ENCODE data around the gene KRT82. TPM values are rescaled to one million over a fixed set of nuclear protein-coding genes. Genes with fewer than 3 reads are reported as not detected.

The KRT82 gene
- total RNA-seq, 2 experiments from 2014 or later: not detected

DNA sequence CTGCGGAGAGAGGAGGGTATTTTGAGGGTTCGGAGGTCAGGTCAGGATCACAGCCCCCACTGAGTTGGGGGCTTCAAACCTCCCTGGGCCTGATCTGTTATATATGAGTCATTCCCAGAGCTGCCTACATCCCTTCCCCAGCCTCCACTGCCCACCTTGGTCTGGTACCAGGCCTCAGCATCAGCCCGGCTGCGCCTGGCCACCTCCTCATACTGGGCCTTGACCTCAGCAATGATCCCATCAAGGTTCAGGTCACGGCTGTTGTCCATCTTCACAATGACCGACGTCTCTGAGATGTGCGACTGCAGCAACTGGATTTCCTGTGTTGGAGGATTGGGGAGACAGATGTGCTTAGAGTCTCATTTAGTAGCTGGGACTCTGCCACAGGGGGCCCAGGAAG is 24.9 kb downstream of the KRT82 start:
- no peak overlapping the region for H3K27ac Mint-ChIP-seq
- no peaks in the 10 kb centered on the region for H3K27me3 Mint-ChIP-seq
- ChIA-PET CTCF (interaction anchor here (1.0 to 1.9 kb wide), 3 partner anchors 9 to 234 kb away, joined by 3 to 6 read pairs (median 4); no protein-coding TSS in a partner anchor), POLR2A (no interaction called here)
- H3K4me3 Mint-ChIP-seq: no peak overlapping the region
- H3K4me1 Mint-ChIP-seq: peaks cover 17% of the 10 kb centered on the region
- H3K36me3 Mint-ChIP-seq (ENCODE audit: low read depth): no peaks in the 10 kb centered on the region
- H3K9me3 Mint-ChIP-seq: no peaks in the 10 kb centered on the region
- no peak for DNase-seq

GRCh38 chr12:52380271-52380694 is 25.9 kb downstream of the KRT82 start:
- ChIA-PET POLR2A (no interaction called here), CTCF (interaction anchor here (1.2 kb wide), 1 partner anchor 492 kb away, joined by 3 read pairs; no protein-coding TSS in a partner anchor)
- H3K27ac Mint-ChIP-seq: no peak overlapping the region
- peak; percentile 15 for DNase-seq
- no peak overlapping the region for H3K4me3 Mint-ChIP-seq
- H3K36me3 Mint-ChIP-seq (ENCODE audit: low read depth): no peaks in the 10 kb centered on the region
- peaks cover 17% of the 10 kb centered on the region for H3K4me1 Mint-ChIP-seq
- H3K9me3 Mint-ChIP-seq: no peaks in the 10 kb centered on the region
- H3K27me3 Mint-ChIP-seq: peaks cover 5% of the 10 kb centered on the region

DNA sequence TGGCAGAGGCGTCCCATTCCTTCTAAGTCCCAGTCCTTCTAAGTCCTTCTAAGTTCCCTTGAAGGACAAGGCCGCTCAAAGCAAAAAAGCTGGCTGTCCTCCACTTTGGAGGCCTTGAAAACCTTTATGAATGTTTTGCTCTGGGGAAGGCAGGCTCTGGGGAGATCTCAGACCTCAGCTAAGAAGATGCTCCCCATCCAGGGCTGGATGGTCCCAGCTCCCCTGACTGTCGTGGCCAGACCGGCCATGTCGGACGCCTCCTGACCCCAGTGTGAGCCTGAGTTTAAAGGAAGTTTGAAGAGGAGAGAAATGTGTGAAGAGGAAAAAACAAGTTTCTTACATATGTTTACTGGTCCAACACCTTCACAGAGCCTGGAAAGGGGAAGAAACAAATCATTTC is 26.6 kb downstream of the KRT82 start:
- peaks cover 6% of the 10 kb centered on the region for H3K27me3 Mint-ChIP-seq
- H3K4me3 Mint-ChIP-seq: no peak overlapping the region
- no peaks in the 10 kb centered on the region for H3K9me3 Mint-ChIP-seq
- no peaks in the 10 kb centered on the region for H3K36me3 Mint-ChIP-seq (ENCODE audit: low read depth)
- POLR2A ChIA-PET: no interaction called here
- CTCF ChIA-PET: no interaction called here
- H3K4me1 Mint-ChIP-seq: peaks cover 17% of the 10 kb centered on the region
- no peak overlapping the region for H3K27ac Mint-ChIP-seq
- no peak for DNase-seq

GRCh38 chr12:52378091-52378490 is 28.0 kb downstream of the KRT82 start:
- POLR2A ChIA-PET: no interaction called here
- peaks cover 13% of the 10 kb centered on the region for H3K4me1 Mint-ChIP-seq

GRCh38 chr12:52377266-52377665 is 28.9 kb downstream of the KRT82 start:
- H3K27ac Mint-ChIP-seq: no peak overlapping the region
- ChIA-PET CTCF (interaction anchor here (1.2 kb wide), 1 partner anchor 489 kb away, joined by 3 read pairs; no protein-coding TSS in a partner anchor), POLR2A (no interaction called here)
- H3K27me3 Mint-ChIP-seq: peaks cover 16% of the 10 kb centered on the region
- no peaks in the 10 kb centered on the region for H3K36me3 Mint-ChIP-seq (ENCODE audit: low read depth)
- H3K4me1 Mint-ChIP-seq: peaks cover 4% of the 10 kb centered on the region
- no peaks in the 10 kb centered on the region for H3K9me3 Mint-ChIP-seq
- no peak for DNase-seq
- H3K4me3 Mint-ChIP-seq: no peak overlapping the region

More at GRCh38 chr12:52378091-52378490, 28.0 kb downstream of the KRT82 start:
- H3K36me3 Mint-ChIP-seq (ENCODE audit: low read depth): no peaks in the 10 kb centered on the region
- H3K9me3 Mint-ChIP-seq: no peaks in the 10 kb centered on the region
- DNase-seq: no peak
- no peak overlapping the region for H3K27ac Mint-ChIP-seq
- H3K4me3 Mint-ChIP-seq: no peak overlapping the region
- CTCF ChIA-PET: interaction anchor here (1.2 kb wide), 1 partner anchor 488 kb away, joined by 3 read pairs; no protein-coding TSS in a partner anchor
- peaks cover 16% of the 10 kb centered on the region for H3K27me3 Mint-ChIP-seq

- peak; percentile 62 for DNase-seq
- Mint-ChIP-seq H3K4me1 (no peaks in the 10 kb centered on the region), H3K9me3 (no peaks in the 10 kb centered on the region), H3K27me3 (peaks cover 16% of the 10 kb centered on the region), H3K4me3 (no peak overlapping the region), H3K36me3 (ENCODE audit: low read depth) (no peaks in the 10 kb centered on the region), H3K27ac (no peak overlapping the region)
- POLR2A ChIA-PET: interaction anchor here (0.7 kb wide), 1 partner anchor 494 kb away, joined by 3 read pairs; no protein-coding TSS in a partner anchor
- CTCF ChIA-PET: interaction anchor here (0.6 to 2.8 kb wide), 13 partner anchors 10 to 612 kb away, joined by 3 to 16 read pairs (median 3); no protein-coding TSS in a partner anchor
These were observed 33.6 kb downstream of the KRT82 start for GRCh38 chr12:52372216-52373154.

DNA sequence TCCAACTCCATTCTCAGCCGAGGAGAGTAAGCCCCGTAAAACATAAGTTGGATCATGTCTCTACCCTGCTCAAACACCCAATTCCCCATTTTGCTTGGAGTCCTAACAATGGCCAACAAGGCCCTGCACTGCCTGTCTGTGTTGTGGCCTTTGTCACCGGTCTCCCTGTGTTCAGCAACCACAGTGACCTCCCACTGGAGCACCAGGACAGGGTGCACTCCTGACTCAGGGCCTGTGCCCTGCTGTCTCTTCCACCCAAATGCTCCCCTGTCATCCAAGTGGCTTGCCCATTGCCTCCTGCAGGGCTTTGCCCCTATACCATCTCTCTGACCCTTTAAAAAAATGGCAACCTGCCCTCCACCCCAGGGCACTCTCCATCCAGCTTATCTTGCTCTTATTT is 34.4 kb downstream of the KRT82 start:
- ChIA-PET POLR2A (no interaction called here), CTCF (interaction anchor here (1.1 to 2.8 kb wide), 5 partner anchors 10 to 508 kb away, joined by 3 to 16 read pairs (median 3); no protein-coding TSS in a partner anchor)
- Mint-ChIP-seq H3K27ac (no peak overlapping the region), H3K9me3 (no peaks in the 10 kb centered on the region), H3K36me3 (ENCODE audit: low read depth) (no peaks in the 10 kb centered on the region), H3K4me3 (no peak overlapping the region), H3K27me3 (peaks cover 16% of the 10 kb centered on the region), H3K4me1 (no peaks in the 10 kb centered on the region)
- DNase-seq: no peak

DNA sequence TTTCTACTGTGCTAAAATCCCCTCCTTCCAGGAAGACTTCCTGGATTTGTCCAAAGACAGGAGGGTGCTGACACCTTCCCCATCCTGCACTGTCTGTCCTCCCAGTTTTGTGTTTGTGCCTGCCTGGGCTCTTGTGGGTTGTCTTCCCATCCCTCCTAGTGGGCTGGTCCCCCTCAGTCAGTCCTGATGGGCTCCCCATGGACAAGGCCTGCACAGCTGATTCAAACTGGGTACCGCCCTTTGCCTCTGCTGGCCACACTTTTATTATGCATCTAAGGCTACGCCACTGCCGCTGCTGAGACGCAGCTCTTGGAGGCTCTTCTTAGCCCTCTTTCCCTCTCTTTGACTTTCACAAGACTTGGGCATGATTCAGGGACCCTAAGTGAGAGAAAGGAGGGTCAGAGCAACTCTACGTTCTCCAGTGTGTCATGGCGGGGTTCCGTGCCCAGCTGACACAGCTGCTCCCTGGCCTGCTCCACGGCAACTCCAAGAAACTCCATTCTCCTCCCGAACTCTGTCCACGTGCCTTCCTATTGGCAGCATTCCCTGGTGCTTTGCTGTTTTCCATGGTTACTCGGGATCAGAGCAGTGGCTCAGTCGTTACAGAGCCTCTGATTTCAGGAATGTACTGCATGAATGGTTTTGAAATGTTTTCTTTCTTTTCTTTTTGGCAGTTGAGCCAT is 35.1 kb downstream of the KRT82 start:
- ChIA-PET POLR2A (no interaction called here), CTCF (interaction anchor here (1.1 to 2.8 kb wide), 4 partner anchors 158 to 508 kb away, joined by 3 to 16 read pairs (median 3); no protein-coding TSS in a partner anchor)
- Mint-ChIP-seq H3K27ac (no peak overlapping the region), H3K27me3 (peaks cover 19% of the 10 kb centered on the region), H3K4me3 (no peak overlapping the region), H3K4me1 (no peaks in the 10 kb centered on the region), H3K9me3 (no peaks in the 10 kb centered on the region), H3K36me3 (ENCODE audit: low read depth) (no peaks in the 10 kb centered on the region)
- no peak for DNase-seq

- POLR2A ChIA-PET: no interaction called here
- CTCF ChIA-PET: interaction anchor here (0.7 to 1.3 kb wide), 2 partner anchors 14 to 213 kb away, joined by 3 to 4 read pairs; no protein-coding TSS in a partner anchor
These were observed 36.3 kb downstream of the KRT82 start for GRCh38 chr12:52369809-52370208.

GRCh38 chr12:52369211-52369610 is 36.9 kb downstream of the KRT82 start:
- Mint-ChIP-seq H3K9me3 (no peaks in the 10 kb centered on the region), H3K4me1 (no peaks in the 10 kb centered on the region), H3K27me3 (peaks cover 9% of the 10 kb centered on the region), H3K36me3 (ENCODE audit: low read depth) (no peaks in the 10 kb centered on the region), H3K27ac (no peak overlapping the region), H3K4me3 (no peak overlapping the region)
- ChIA-PET POLR2A (no interaction called here), CTCF (interaction anchor here (0.7 kb wide), 2 partner anchors 15 to 900 kb away, joined by 3 to 4 read pairs; no protein-coding TSS in a partner anchor)
- no peak for DNase-seq

More at GRCh38 chr12:52369809-52370208, 36.3 kb downstream of the KRT82 start:
- Mint-ChIP-seq H3K4me3 (no peak overlapping the region), H3K9me3 (no peaks in the 10 kb centered on the region), H3K27me3 (peaks cover 13% of the 10 kb centered on the region), H3K4me1 (no peaks in the 10 kb centered on the region), H3K36me3 (ENCODE audit: low read depth) (no peaks in the 10 kb centered on the region), H3K27ac (no peak overlapping the region)
- no peak for DNase-seq

DNA sequence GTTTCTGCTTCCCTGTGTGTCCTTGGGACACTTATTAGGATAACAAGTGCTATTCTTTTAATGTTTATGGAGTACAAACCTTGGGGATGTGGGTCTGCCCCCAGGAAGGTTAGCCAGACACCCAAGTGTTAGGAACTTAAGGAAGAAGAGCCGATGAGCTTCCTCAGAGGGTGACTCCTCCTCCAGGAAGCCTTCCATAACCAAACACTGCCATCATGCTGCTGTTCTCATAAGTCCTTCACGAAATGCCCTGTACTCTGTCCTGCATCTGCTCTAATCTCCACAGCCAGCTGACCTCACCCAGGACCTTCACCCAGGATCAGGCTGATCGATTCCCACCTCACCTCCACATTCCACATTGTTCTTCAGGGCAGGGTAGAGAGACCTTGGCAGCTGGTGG is 37.6 kb downstream of the KRT82 start:
- ChIA-PET CTCF (interaction anchor here (0.7 kb wide), 1 partner anchor 899 kb away, joined by 3 read pairs; no protein-coding TSS in a partner anchor), POLR2A (no interaction called here)
- no peak for DNase-seq
- Mint-ChIP-seq H3K36me3 (ENCODE audit: low read depth) (no peaks in the 10 kb centered on the region), H3K9me3 (no peaks in the 10 kb centered on the region), H3K27ac (no peak overlapping the region), H3K4me1 (no peaks in the 10 kb centered on the region), H3K27me3 (peaks cover 2% of the 10 kb centered on the region), H3K4me3 (no peak overlapping the region)

- Mint-ChIP-seq H3K9me3 (no peaks in the 10 kb centered on the region), H3K4me3 (no peak overlapping the region), H3K36me3 (ENCODE audit: low read depth) (no peaks in the 10 kb centered on the region), H3K27ac (no peak overlapping the region), H3K27me3 (peaks cover 2% of the 10 kb centered on the region), H3K4me1 (no peaks in the 10 kb centered on the region)
- POLR2A ChIA-PET: no interaction called here
- CTCF ChIA-PET: interaction anchor here (1.1 kb wide), 1 partner anchor 10 kb away, joined by 3 read pairs; no protein-coding TSS in a partner anchor
- DNase-seq: no peak
These were observed 38.3 kb downstream of the KRT82 start for GRCh38 chr12:52367876-52368275.
